GM23338 (cell line): ENCODE measurements around the gene NRCAM. TPM values are rescaled to one million over a fixed set of nuclear protein-coding genes. Genes with fewer than 3 reads are reported as not detected.

Experiments used
- ATAC-seq: fragments of 200-7000 bp; cut with Tn5 transposase; 3 replicates; pipeline ENCODE4 v1.9.1; 2020
- DNase-seq: peaks from one replicate; pipeline ENCODE4 v3.0.0-alpha.2; 2015; ENCODE audit warnings: low spot score
- H2AFZ ChIP-seq: fragments of 200-600 bp; sonication (generic); 2 replicates; pipeline ENCODE4 v1.8.0; 2016; ENCODE audit warnings: antibody characterized with exemption, mild to moderate bottlenecking, moderate library complexity
- H3F3A ChIP-seq: fragments of 200-600 bp; sonication (generic); replicated peaks from 2 replicates; pipeline ENCODE4 v1.8.0; 2017; ENCODE audit warnings: antibody characterized with exemption, mixed run types, low read depth
- H3K27ac ChIP-seq: fragments of 200-600 bp; sonication (generic); 2 replicates; pipeline ENCODE4 v1.6.1; 2016; ENCODE audit warnings: low read depth
- H3K27me3 ChIP-seq: fragments of 200-600 bp; sonication (generic); 2 replicates; pipeline ENCODE4 v1.8.0; 2016; ENCODE audit warnings: mild to moderate bottlenecking, mixed run types, moderate library complexity; ENCODE audit not compliant: insufficient read depth
- H3K36me3 ChIP-seq: fragments of 200-600 bp; sonication (generic); 2 replicates; pipeline ENCODE4 v1.8.0; 2016; ENCODE audit warnings: mild to moderate bottlenecking; ENCODE audit not compliant: insufficient read depth
- H3K4me1 ChIP-seq: fragments of 200-600 bp; sonication (generic); 2 replicates; pipeline ENCODE4 v1.8.0; 2016; ENCODE audit warnings: mild to moderate bottlenecking, moderate library complexity; ENCODE audit not compliant: insufficient read depth
- H3K4me2 ChIP-seq: fragments of 200-600 bp; sonication (generic); 2 replicates; pipeline ENCODE4 v1.7.1; 2017; ENCODE audit warnings: mixed run types
- H3K4me3 ChIP-seq: fragments of 200-600 bp; sonication (generic); 2 replicates; pipeline ENCODE4 v1.6.1; 2016; ENCODE audit warnings: mixed run types
- H3K79me2 ChIP-seq: fragments of 200-600 bp; sonication (generic); replicated peaks from 2 replicates; pipeline ENCODE4 v1.8.0; 2017; ENCODE audit warnings: mild to moderate bottlenecking; ENCODE audit not compliant: insufficient read depth
- H3K9me2 ChIP-seq: fragments of 200-600 bp; sonication (generic); 2 replicates; pipeline ENCODE4 v1.8.0; 2017; ENCODE audit not compliant: insufficient read depth
- H4K20me1 ChIP-seq: fragments of 200-600 bp; sonication (generic); replicated peaks from 2 replicates; pipeline ENCODE4 v1.8.0; 2017; ENCODE audit warnings: mild to moderate bottlenecking; ENCODE audit not compliant: insufficient read depth
- H3K27ac Mint-ChIP-seq: 2 replicates; pipeline ENCODE4 v1.8.0; 2020; ENCODE audit warnings: inconsistent platforms, mild to moderate bottlenecking, moderate library complexity, mixed read lengths
- H3K27me3 Mint-ChIP-seq: 3 replicates; pipeline ENCODE4 v1.8.0; 2022; ENCODE audit warnings: low read depth, mild to moderate bottlenecking, moderate library complexity, mixed read lengths, inconsistent platforms; ENCODE audit not compliant: insufficient read depth, poor library complexity
- H3K36me3 Mint-ChIP-seq: 3 replicates; pipeline ENCODE4 v1.8.0; 2021; ENCODE audit warnings: low read depth, mild to moderate bottlenecking, inconsistent platforms, moderate library complexity, mixed read lengths
- H3K4me1 Mint-ChIP-seq: 3 replicates; pipeline ENCODE4 v1.8.0; 2020; ENCODE audit warnings: mild to moderate bottlenecking, inconsistent platforms, mixed read lengths
- H3K4me3 Mint-ChIP-seq: 3 replicates; pipeline ENCODE4 v1.8.0; 2021; ENCODE audit warnings: moderate library complexity, mild to moderate bottlenecking, inconsistent platforms, mixed read lengths
- H3K9me3 Mint-ChIP-seq: 3 replicates; pipeline ENCODE4 v1.8.0; 2020; ENCODE audit warnings: moderate library complexity, mild to moderate bottlenecking, inconsistent platforms, mixed read lengths
- ETS1 ChIP-seq: IDR thresholded peaks from 2 replicates; pipeline ENCODE4 v1.6.1; 2016; ENCODE audit warnings: antibody characterized with exemption
- ZNF331 ChIP-seq: fragments of 250-450 bp; sonication (Bioruptor Pico); IDR thresholded peaks from 2 replicates; pipeline ENCODE4 v1.5.0; 2020; ENCODE audit warnings: low read depth, mild to moderate bottlenecking, moderate library complexity
- ZNF462 ChIP-seq: fragments of 250-450 bp; sonication (Bioruptor Pico); IDR thresholded peaks from 2 replicates; pipeline ENCODE4 v1.5.0; 2020; ENCODE audit warnings: mild to moderate bottlenecking, moderate library complexity
- polyA plus RNA-seq: library from polyadenylated mRNA; unstranded; fragments of >200 nt; fragmentation: Nextera tagmentation; extraction: Ambion mirVana; gene quantifications from 2 replicates; pipeline ENCODE4 v1.2.1, GENCODE V29; 2016
- total RNA-seq: library from RNA; depleted of rRNA; stranded (reverse); fragments of >200 nt; shearing (Covaris generic); gene quantifications from 2 replicates; pipeline ENCODE4 v1.2.3, GENCODE V29; 2014
- TF ChIP-seq, protein P1 (sequence below): IDR thresholded peaks from one replicate; pipeline ENCODE4 v1.6.1; 2018; ENCODE audit warnings: antibody characterized with exemption; ENCODE audit not compliant: unreplicated experiment

Gene NRCAM
- total and polyA plus RNA-seq, 2 experiments from 2014 or later = 2.5 to 6.8 TPM

- TF ChIP-seq ZNF462 = no peak
- TF ChIP-seq ZNF331 = no peak
- no peak for TF ChIP-seq ETS1
Measured at GRCh38 chr7:108406222-108406890, 49.9 kb downstream of the NRCAM start (continued).

DNA sequence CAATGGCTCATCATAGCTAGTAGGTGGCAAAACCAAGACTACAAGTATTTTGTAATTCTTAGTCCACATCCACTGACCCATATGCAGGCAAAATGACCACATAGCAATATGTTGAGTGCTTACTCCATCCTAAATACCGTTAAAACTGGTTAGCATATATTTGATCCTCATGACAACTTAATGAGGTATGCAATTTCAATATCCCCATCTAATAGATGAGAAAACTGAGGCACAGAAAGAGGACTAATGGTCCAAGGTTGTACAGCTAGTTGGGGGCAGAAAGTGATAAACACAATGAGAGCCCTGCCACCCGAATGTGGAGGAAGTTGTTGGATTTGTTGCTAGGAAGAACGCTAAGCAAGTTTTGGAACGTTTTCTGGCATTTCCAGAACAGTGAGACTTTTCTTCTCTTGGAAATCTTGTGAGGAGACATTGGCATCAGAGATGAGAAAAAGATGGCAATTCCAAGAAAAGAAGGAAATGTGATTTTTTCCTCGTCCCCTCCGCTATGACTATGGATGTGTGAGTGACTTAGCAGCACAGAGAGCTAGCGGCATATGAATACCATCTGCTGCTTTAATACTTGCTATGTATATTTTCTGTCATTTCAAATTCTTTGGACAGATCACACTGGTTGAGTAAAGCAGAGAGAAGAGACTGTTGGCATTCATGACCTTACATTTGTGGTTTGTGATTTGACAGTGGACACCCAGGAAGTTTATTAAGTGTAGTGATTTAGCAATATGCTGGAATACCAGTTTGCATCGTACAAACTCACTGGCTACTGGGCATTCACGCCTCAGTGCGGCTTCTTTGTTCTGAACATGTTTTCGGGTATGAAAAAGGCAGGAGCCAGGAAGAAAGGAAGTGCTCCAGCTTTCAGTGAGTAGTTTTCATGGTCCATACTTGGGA is 51.5 kb downstream of the NRCAM start:
- no peak overlapping the region for H3K4me3 ChIP-seq
- H3K27ac ChIP-seq = no peak overlapping the region
- no peaks in the 10 kb centered on the region for H3F3A ChIP-seq
- H4K20me1 ChIP-seq = no peaks in the 10 kb centered on the region
- Mint-ChIP-seq H3K27ac (no peak overlapping the region), H3K9me3 (no peaks in the 10 kb centered on the region), H3K4me3 (no peak overlapping the region), H3K4me1 (no peaks in the 10 kb centered on the region), H3K36me3 (no peaks in the 10 kb centered on the region), H3K27me3 (peaks cover 2% of the 10 kb centered on the region)
- H3K4me1 ChIP-seq = no peaks in the 10 kb centered on the region
- H3K79me2 ChIP-seq = no peaks in the 10 kb centered on the region
- no peak for ATAC-seq
- no peaks in the 10 kb centered on the region for H3K36me3 ChIP-seq
- no peak for DNase-seq
- H2AFZ ChIP-seq = no peak overlapping the region
- no peak overlapping the region for H3K4me2 ChIP-seq
- no peaks in the 10 kb centered on the region for H3K9me2 ChIP-seq
- no peaks in the 10 kb centered on the region for H3K27me3 ChIP-seq
- TF ChIP-seq, protein P1, sequence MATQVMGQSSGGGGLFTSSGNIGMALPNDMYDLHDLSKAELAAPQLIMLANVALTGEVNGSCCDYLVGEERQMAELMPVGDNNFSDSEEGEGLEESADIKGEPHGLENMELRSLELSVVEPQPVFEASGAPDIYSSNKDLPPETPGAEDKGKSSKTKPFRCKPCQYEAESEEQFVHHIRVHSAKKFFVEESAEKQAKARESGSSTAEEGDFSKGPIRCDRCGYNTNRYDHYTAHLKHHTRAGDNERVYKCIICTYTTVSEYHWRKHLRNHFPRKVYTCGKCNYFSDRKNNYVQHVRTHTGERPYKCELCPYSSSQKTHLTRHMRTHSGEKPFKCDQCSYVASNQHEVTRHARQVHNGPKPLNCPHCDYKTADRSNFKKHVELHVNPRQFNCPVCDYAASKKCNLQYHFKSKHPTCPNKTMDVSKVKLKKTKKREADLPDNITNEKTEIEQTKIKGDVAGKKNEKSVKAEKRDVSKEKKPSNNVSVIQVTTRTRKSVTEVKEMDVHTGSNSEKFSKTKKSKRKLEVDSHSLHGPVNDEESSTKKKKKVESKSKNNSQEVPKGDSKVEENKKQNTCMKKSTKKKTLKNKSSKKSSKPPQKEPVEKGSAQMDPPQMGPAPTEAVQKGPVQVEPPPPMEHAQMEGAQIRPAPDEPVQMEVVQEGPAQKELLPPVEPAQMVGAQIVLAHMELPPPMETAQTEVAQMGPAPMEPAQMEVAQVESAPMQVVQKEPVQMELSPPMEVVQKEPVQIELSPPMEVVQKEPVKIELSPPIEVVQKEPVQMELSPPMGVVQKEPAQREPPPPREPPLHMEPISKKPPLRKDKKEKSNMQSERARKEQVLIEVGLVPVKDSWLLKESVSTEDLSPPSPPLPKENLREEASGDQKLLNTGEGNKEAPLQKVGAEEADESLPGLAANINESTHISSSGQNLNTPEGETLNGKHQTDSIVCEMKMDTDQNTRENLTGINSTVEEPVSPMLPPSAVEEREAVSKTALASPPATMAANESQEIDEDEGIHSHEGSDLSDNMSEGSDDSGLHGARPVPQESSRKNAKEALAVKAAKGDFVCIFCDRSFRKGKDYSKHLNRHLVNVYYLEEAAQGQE = no peak
